ENCODE measurements around the gene ZSCAN5A.

The ZSCAN5A gene

DNA sequence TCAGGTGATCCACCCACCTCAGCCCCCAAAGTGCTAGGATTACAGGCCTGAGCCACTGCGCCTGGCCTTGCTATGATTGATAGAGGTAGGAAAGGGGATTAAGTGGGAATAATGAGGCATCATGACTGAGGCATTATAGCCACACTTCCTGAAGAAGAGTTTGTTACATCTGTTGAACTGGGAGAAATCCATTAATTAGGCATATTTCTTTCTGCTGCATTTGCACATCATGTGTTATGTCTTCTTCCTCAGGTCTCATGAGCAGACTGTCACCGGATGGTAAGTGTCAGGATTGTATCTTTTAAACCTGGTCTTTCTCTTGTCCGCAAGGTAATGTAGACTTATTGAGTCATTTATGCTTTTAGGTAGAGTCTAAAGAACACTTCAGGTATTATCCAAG lies 29.9 kb downstream of the ZSCAN5A start:
- TF ChIP-seq, protein P1, sequence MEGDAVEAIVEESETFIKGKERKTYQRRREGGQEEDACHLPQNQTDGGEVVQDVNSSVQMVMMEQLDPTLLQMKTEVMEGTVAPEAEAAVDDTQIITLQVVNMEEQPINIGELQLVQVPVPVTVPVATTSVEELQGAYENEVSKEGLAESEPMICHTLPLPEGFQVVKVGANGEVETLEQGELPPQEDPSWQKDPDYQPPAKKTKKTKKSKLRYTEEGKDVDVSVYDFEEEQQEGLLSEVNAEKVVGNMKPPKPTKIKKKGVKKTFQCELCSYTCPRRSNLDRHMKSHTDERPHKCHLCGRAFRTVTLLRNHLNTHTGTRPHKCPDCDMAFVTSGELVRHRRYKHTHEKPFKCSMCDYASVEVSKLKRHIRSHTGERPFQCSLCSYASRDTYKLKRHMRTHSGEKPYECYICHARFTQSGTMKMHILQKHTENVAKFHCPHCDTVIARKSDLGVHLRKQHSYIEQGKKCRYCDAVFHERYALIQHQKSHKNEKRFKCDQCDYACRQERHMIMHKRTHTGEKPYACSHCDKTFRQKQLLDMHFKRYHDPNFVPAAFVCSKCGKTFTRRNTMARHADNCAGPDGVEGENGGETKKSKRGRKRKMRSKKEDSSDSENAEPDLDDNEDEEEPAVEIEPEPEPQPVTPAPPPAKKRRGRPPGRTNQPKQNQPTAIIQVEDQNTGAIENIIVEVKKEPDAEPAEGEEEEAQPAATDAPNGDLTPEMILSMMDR (IDR thresholded peaks at IDR 0.05), result no peak
- Histone ChIP-seq H3K27me3 (ENCODE audit: control insufficient read depth, insufficient read depth, low read length) (no peaks in the 10 kb centered on the region), H3K36me3 (ENCODE audit: control insufficient read depth, insufficient read depth, low read length) (no peaks in the 10 kb centered on the region), H3K27ac (no peak overlapping the region), H3K4me1 (no peaks in the 10 kb centered on the region), H2AFZ (no peak overlapping the region), H3K79me2 (no peaks in the 10 kb centered on the region), H3K4me2 (ENCODE audit: low read length) (no peak overlapping the region), H3K4me3 (ENCODE audit: low read depth, low read length) (no peak overlapping the region), H3K9ac (no peak overlapping the region), H3K9me3 (ENCODE audit: control insufficient read depth, low read length) (no peaks in the 10 kb centered on the region)

DNA sequence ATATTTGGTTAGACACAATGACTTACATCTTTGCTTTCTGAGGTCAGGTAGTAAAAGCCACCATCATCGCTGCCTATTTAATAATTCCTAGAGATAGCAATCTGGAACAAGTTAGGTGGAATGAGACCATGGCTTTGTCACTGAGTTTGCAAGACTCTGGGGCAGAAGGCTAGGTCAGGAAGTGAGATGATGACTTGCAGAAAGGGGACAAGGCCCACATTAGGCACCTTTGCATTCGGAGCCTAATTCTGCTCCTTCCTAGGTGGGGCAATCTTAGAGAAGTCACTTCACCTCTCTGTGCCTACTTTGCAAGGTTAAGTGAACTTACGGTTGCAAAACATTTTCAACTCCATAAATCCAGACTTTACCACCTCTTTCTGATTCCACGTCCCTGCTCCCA lies 31.8 kb downstream of the ZSCAN5A start:
- no peaks in the 10 kb centered on the region for H3K27me3 ChIP-seq (ENCODE audit: control insufficient read depth, insufficient read depth, low read length)
- H3K79me2 ChIP-seq, result no peaks in the 10 kb centered on the region
- no peak overlapping the region for H3K27ac ChIP-seq
- H3K36me3 ChIP-seq (ENCODE audit: control insufficient read depth, insufficient read depth, low read length), result no peaks in the 10 kb centered on the region
- no peaks in the 10 kb centered on the region for H3K9me3 ChIP-seq (ENCODE audit: control insufficient read depth, low read length)
- no peak overlapping the region for H3K4me3 ChIP-seq (ENCODE audit: low read depth, low read length)
- H2AFZ ChIP-seq, result no peak overlapping the region
- TF ChIP-seq, protein P1 (IDR thresholded peaks at IDR 0.05), result no peak
- no peak overlapping the region for H3K9ac ChIP-seq
- H3K4me2 ChIP-seq (ENCODE audit: low read length), result no peak overlapping the region
- no peaks in the 10 kb centered on the region for H3K4me1 ChIP-seq

DNA sequence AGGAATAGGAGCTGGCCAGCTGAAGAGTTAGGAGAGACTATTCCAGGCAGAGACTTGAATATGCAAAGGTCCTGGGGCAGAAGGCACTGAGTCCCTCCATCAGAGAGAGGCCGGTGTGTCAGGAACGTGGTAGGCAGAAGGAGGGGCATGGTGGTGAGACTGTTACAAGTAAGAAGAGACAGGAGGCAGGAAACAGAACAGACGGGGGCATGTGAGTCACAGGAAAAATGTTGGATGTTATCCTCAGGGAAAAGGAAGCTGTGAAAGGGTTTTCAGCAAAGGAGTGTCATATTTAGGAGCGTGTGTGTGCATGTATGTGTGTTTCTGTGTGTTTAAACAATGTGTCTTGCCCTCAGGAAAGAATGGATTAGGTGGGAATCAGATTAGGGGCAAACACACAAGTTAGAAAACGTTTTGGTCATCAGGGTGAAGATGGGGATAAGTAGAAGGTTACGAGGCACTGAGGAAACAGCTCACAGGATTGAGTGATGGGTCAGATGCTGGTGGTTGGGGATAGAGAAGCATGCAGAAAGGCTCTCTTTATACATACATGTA lies 41.0 kb downstream of the ZSCAN5A start:
- H3K4me3 ChIP-seq (ENCODE audit: low read depth, low read length), result no peak overlapping the region
- TF ChIP-seq, protein P1 (IDR thresholded peaks at IDR 0.05), result no peak
- H3K79me2 ChIP-seq, result no peaks in the 10 kb centered on the region
- H3K36me3 ChIP-seq (ENCODE audit: control insufficient read depth, insufficient read depth, low read length), result no peaks in the 10 kb centered on the region
- no peaks in the 10 kb centered on the region for H3K27me3 ChIP-seq (ENCODE audit: control insufficient read depth, insufficient read depth, low read length)
- no peak overlapping the region for H3K27ac ChIP-seq
- H3K4me2 ChIP-seq (ENCODE audit: low read length), result no peak overlapping the region
- no peak overlapping the region for H3K9ac ChIP-seq
- H2AFZ ChIP-seq, result no peak overlapping the region
- H3K4me1 ChIP-seq, result peaks cover 4% of the 10 kb centered on the region
- H3K9me3 ChIP-seq (ENCODE audit: control insufficient read depth, low read length), result no peaks in the 10 kb centered on the region

DNA sequence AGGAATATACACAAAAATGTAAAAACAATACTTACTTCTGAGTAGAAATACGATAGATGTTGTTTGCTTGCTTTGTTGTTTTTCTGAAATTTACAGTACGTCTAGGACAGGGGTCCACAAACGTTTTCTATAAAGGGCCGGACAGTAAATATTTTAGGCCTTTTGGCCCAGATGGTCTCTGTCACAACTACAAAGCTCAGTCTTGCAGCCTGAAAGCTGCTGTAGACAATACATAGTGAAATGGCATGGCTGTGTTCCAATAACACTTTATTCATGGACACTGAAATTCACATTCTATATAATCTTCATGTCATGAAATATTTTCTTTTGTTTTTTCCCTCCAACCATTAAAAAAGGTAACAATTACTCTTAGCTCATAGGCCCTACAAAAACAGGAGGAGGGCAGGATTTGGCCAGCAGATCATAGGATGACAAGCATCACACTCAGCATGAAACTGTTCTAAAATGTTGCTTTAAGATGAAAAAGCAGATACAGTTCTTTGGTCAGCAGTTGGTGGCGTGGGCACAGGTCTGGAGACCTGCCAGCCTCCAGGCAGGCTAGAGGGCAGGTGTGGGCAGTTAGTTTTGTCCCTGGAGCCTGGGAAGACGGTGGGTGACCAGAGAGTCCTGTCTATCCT lies 42.4 kb downstream of the ZSCAN5A start, which contains the start of gene EDDM13:
Gene EDDM13, plus strand, starts transcription at position 588 of the 638 bp plus-strand sequence. CDS start 87 bp downstream, outside the sequence.
- Histone ChIP-seq H3K36me3 (ENCODE audit: control insufficient read depth, insufficient read depth, low read length) (no peaks in the 10 kb centered on the region), H3K4me2 (ENCODE audit: low read length) (no peak within 1 kb of the TSS), H3K79me2 (no peaks in the 10 kb centered on the region), H3K4me3 (ENCODE audit: low read depth, low read length) (no peak within 1 kb of the TSS), H3K27ac (no peak within 1 kb of the TSS), H2AFZ (peak within 1 kb of the TSS; percentile 27), H3K9me3 (ENCODE audit: control insufficient read depth, low read length) (no peaks in the 10 kb centered on the region), H3K9ac (no peak within 1 kb of the TSS), H3K4me1 (peaks cover 4% of the 10 kb centered on the region), H3K27me3 (ENCODE audit: control insufficient read depth, insufficient read depth, low read length) (no peaks in the 10 kb centered on the region)
- TF ChIP-seq, protein P1 (IDR thresholded peaks at IDR 0.05), result no peak

DNA sequence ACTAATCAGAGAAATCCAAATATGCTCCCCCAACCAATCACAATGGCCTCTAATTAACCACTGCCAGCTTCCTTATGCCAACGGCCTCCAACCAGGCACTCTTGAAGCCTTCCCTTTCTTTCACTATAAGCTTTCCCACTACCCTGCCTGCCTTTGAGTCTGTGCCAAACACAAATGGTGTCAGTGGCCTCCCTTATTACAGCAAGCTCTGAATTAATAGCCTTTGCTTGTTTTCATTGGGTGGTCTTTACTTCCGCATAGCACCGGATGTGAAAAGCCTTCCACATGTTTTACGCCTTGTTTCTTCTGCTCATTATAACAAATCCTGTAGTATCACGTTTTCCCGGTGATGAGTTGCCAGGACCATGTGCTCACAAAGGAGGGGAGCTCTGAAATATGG lies 43.5 kb downstream of the ZSCAN5A start:
- Histone ChIP-seq H3K9me3 (ENCODE audit: control insufficient read depth, low read length) (no peaks in the 10 kb centered on the region), H3K4me2 (ENCODE audit: low read length) (no peak overlapping the region), H2AFZ (no peak overlapping the region), H3K27ac (no peak overlapping the region), H3K4me1 (peaks cover 4% of the 10 kb centered on the region), H3K4me3 (ENCODE audit: low read depth, low read length) (no peak overlapping the region), H3K36me3 (ENCODE audit: control insufficient read depth, insufficient read depth, low read length) (no peaks in the 10 kb centered on the region), H3K79me2 (no peaks in the 10 kb centered on the region), H3K27me3 (ENCODE audit: control insufficient read depth, insufficient read depth, low read length) (no peaks in the 10 kb centered on the region), H3K9ac (no peak overlapping the region)
- TF ChIP-seq, protein P1 (IDR thresholded peaks at IDR 0.05), result no peak
